Daoy (cell line): Measurements from ENCODE around the gene CCDC97. TPM values are rescaled to one million over a fixed set of nuclear protein-coding genes. Genes with fewer than 3 reads are reported as not detected.
A peak's percentile ranks its signal among the peaks of the same experiment; 100 is the strongest.
"Not testable (repeated sequence)": the region's sequence is repeated elsewhere in the genome, so short reads cannot be mapped to it uniquely, and the experiment has no call there.

ENCODE experiments used
- DNase-seq: peaks from one replicate; pipeline ENCODE4 v3.0.0-alpha.2; 2015; ENCODE audit warnings: low read depth
- total RNA-seq: library from RNA; depleted of rRNA; stranded (reverse); fragments of >200 nt; shearing (Covaris generic); gene quantifications from 2 replicates; pipeline ENCODE4 v1.2.3, GENCODE V29; 2014; rRNA removed

CCDC97 gene
- 16.0 and 16.9 TPM in 2 replicates for total RNA-seq

DNA sequence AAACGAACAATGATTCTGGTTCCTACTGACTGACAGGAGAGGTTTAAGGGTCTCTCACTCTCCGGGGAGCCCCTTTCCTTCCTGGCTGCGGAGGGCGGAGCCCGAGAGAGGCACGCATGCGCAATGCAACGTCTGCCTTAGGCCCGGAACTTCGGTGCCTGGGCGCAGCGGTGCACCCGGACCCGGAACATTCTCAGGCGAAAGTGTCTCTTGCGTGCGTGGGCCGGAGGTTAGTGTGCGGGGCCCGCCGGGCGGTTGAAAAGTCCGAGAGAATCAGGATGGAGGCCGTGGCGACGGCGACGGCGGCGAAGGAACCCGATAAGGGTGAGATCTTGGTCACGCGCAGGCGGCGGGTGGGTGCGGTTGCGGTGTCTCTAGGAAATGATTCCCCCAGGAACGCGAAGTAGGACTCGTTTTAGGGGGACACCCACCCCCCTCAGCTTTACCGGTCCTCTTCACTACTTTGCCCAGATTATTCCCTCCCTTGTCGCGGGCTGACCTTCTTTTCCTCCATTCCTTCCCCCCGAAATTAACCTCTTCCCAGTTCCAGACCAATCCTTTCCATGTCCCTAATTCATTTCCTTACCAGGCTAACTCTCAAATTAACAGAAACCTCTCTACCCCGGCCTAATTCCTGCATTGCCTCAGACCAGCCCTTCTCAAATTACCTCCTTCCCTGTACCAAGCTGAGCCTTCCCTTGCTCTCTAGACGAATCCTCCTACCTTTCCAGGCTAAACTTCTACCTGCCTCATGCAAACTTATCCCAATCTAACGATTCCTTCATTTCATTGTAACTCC is at the start of gene CCDC97:
Gene CCDC97, plus strand, starts transcription at position 140 of the 799 bp plus-strand sequence. Its CDS starts 139 bp downstream, at position 279.
- DNase-seq: peak; percentile 91

- DNase-seq: no peak
These were observed 48.3 kb upstream of the CCDC97 start for GRCh38 chr19:41261474-41262190.

- peak; percentile 69 for DNase-seq
These were observed 46.7 kb upstream of the CCDC97 start for GRCh38 chr19:41263042-41263849.

GRCh38 chr19:41263850-41264580 is 46.0 kb upstream of the CCDC97 start, which contains the start of gene HNRNPUL1:
Gene HNRNPUL1, plus strand, starts transcription at chr19:41264372. Its CDS starts 132 bp downstream, at chr19:41264504.
- DNase-seq: peak; percentile 99

DNA sequence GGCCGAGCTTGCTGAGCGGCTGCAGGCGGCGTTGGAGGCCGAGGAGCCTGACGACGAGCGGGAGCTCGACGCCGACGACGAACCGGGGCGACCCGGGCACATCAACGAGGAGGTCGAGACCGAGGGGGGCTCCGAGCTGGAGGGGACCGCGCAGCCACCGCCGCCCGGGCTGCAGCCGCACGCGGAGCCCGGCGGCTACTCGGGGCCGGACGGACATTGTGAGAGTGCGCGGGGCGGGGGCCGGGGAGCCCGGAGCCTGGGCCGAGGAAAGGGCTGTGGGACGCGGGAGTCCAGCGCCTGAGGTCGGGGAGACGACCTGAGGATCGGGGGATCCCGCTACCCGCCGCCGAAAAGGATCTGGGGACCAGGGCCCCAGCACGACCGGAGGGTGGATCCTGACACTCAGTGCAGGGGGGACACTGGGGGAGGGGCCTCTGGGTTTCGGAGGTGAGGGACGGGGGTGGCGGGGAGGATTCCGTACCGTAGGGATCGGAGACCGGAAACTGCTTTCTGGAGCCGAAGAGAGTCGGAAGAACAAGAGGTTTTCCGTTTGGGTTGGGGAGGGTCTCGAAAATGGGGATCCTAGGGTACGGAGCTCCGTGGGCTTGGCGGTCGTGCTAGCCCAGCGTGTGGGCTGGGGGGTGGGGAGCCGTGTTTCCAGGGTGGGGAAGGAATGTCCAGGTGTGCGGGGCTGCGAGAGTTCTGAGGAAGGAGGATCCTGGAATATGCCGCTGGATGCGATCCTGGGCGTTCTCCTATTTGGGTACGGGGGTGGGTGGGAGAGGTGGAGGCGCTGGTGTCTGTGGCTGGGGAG is 45.2 kb upstream of the CCDC97 start:
- peak; percentile 67 for DNase-seq

GRCh38 chr19:41265395-41266153 is 44.4 kb upstream of the CCDC97 start:
- peak; percentile 28 for DNase-seq

DNA sequence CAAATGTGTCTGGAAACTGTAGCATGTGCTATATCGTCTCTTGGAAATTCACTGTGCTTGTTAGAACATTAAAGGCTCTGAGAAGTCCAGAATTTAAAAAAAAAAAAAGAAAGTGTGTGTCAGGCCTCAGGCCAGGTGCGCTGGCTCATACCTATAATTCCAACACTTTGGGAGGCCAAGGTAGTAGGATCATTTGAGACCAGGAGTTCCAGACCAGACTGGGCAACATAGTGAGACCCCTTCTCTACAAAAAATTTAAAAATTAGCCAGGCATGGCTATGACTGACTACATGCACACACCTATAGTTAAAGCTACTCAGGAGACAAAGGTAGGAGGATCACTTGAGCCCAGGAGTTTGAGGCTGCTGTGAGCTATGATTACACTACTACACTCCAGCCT is 40.9 kb upstream of the CCDC97 start:
- DNase-seq: no peak

- no peak for DNase-seq
These were observed 40.4 kb upstream of the CCDC97 start for GRCh38 chr19:41269571-41269970.

DNA sequence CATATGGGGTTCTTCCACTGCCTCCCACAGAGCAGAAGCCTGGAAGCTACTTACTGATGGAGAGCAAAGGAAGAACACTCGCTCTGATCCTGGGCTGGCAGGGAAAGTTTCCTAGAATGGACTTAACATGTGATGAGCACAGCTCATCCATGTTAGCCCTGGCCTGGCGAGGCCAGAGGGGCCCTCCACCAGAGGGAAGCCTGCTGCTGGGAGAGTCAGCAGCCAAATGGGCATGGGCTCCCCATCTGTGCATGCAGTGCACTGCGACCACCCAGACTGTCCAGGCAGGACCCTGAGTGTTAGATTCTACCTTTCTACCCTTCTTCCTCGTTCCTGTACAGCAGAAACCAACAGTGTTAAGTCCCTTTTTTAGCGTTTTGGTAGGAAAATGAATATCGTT is 36.9 kb upstream of the CCDC97 start:
- DNase-seq: no peak

DNA sequence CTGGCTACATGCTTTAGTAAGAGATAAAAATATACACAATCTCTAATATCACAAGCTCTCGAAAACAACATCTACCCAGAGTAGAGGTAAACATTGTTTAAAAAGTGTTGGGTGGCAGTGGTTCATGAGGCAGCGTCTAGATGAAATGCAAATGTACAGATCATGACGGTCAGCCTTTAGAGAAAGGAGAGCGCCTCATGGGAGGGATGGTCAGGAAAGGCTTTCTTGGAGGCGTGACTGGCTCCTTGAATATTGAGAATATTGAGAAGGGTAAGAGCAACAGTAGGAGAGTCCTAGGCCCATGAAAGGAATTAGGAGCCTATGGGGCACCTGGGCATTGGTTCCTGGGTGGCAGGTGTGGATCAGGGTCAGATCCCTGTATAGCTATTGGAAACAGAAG is 35.2 kb upstream of the CCDC97 start:
- no peak for DNase-seq

DNA sequence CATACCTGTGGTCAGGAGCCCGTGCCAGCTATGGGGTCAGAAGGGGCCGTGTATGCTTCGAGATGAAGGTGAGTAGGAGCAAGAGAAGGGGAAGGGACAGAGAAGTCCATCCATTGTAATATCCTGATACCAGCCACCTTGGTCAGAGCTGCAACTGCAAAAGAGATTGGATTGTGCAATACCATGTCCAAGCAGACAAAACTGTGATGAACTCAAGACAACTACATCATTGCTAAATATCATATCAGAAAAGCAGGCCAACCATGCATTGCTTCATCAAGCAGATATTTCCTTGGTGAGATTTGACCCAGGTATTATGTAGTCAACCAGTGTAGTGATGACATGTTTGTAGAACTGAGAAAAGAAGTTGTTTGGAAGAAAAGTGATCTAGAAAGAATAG is 33.7 kb upstream of the CCDC97 start:
- DNase-seq: no peak

- no peak for DNase-seq
These were observed 31.5 kb upstream of the CCDC97 start for GRCh38 chr19:41278478-41278877.

GRCh38 chr19:41288673-41289530 is 21.1 kb upstream of the CCDC97 start:
- DNase-seq: no peak

DNA sequence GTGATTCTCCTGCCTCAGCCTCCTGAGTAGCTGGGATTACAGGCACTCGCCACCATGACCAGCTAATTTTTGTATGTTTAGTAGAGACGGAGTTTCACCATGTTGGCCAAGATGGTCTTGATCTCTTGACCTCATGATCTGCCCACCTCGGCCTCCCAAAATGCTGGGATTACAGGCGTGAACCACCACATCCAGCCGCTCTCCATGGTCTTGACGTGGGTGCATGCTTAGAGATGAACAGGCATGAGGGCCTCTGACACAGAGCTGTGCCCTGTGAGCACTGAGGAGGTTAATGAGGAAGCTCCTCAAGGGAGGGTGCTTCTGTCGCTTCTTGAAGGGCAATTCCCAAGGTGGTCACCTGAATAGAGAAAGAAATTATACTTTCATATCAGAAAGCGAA is 20.2 kb upstream of the CCDC97 start:
- DNase-seq: not testable (repeated sequence)

DNA sequence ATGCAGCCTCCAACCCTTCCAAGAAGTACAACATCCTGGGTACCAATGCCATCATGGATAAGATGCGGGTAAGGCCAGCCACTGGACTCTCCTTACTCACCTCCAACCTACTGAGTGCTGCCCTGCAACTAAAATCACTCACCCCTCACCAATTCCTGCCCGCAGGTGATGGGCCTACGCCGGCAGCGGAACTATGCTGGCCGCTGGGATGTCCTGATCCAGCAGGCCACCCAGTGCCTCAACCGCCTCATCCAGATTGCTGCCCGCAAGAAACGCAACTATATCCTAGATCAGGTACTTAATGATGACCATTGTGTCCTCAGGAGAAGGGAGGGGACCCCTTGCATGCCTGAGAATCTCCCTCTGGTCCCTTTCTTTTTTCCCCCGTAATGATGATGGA is 15.6 kb upstream of the CCDC97 start:
- no peak for DNase-seq

GRCh38 chr19:41295499-41295898 is 14.5 kb upstream of the CCDC97 start:
- no peak for DNase-seq

GRCh38 chr19:41296433-41296871 is 13.5 kb upstream of the CCDC97 start:
- DNase-seq: no peak

DNA sequence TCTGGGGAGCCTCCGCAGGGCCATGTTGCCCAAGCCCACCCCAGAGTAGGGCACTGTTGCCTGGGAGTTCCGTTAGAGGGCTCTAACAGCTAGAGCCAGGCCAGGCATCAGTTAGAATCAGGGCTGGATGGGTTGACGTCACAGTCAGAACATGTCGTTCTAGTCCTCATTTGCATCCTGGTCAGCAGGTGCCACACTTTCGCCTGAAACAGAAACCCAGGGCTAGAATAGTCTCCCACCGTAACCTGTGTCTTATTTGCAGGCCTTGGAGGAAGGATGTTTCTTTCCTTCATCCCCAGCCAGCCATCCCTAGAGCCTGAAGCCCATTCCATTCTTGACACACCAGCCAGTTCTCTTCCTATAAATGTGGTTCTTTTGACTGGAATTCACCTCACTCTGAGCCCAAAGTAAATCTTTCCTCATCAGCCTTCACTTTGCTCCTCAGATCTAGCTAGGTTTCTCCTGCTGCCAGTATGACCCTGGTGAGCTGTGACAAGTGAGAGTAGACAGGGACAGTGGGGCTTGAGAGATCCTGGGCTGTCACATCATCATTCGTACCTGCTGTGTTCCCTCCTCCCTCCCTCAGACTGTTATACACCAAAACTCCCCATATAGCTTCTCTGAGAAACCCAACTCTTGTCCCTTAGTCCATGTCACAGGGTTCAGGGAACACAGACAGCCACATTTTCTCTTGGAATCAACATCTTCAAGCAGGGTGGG is 12.2 kb upstream of the CCDC97 start:
- no peak for DNase-seq
